Epithelial cell of proximal tubule (primary cell): ENCODE measurements around the gene WDFY2. TPM values are rescaled to one million over a fixed set of nuclear protein-coding genes. Genes with fewer than 3 reads are reported as not detected.
"Not testable (repeated sequence)": the region's sequence is repeated elsewhere in the genome, so short reads cannot be mapped to it uniquely, and the experiment has no call there.

Experiments
- DNase-seq: peaks from one replicate; pipeline ENCODE4 v3.0.0-alpha.2; 2011; ENCODE audit warnings: low read depth
- H3K4me3 ChIP-seq: 2 replicates; pipeline ENCODE4 v1.5.1; 2011; ENCODE audit warnings: low read depth, mild to moderate bottlenecking, low read length
- total RNA-seq: library from RNA; depleted of rRNA; stranded (reverse); fragments of >200 nt; gene quantifications from 2 replicates; pipeline ENCODE4 v1.2.3, GENCODE V29; 2015
- TF ChIP-seq, protein P1 (sequence below): conservative IDR thresholded peaks from 2 replicates; pipeline ENCODE4 v1.5.1; 2012; ENCODE audit warnings: low read depth, mild to moderate bottlenecking, low read length

WDFY2 gene
- total RNA-seq, 1 donor from 2014 or later, result 5.1 TPM

DNA sequence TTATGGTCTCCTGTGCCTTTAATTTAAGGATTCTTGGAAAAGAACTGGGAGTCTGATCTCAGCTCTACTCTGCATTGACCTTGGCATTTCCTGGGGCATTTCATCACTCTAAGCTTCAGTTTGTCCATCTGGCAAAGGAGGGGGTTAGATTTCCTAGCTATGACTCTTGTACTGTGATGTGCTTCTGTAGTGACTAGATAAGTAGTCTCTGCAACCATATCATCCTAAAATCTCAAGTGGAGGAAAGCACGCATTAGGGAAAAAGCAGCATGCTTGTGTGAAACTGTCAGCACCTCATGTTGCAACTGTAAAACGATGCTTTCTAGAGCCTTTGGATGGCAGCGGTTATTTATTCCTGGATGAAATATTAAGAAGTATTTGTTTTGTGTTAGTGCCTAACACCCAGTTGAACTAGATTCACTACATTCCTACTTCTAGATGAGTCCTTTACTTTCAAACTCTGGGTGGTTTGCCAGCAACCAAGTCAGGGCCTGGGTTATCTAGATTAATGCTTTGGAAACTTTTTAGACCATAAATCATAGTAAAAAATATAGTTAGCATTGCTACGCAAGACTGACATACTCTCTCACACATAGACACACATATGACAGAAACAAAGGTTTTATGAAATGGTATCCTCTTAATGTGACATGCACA is 6.8 kb downstream of the WDFY2 start:
- no peak for DNase-seq
- TF ChIP-seq, protein P1, sequence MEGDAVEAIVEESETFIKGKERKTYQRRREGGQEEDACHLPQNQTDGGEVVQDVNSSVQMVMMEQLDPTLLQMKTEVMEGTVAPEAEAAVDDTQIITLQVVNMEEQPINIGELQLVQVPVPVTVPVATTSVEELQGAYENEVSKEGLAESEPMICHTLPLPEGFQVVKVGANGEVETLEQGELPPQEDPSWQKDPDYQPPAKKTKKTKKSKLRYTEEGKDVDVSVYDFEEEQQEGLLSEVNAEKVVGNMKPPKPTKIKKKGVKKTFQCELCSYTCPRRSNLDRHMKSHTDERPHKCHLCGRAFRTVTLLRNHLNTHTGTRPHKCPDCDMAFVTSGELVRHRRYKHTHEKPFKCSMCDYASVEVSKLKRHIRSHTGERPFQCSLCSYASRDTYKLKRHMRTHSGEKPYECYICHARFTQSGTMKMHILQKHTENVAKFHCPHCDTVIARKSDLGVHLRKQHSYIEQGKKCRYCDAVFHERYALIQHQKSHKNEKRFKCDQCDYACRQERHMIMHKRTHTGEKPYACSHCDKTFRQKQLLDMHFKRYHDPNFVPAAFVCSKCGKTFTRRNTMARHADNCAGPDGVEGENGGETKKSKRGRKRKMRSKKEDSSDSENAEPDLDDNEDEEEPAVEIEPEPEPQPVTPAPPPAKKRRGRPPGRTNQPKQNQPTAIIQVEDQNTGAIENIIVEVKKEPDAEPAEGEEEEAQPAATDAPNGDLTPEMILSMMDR, result peak; percentile 16
- H3K4me3 ChIP-seq, result no peak overlapping the region

GRCh38 chr13:51591938-51592337 is 7.7 kb downstream of the WDFY2 start:
- not testable (repeated sequence) for H3K4me3 ChIP-seq, DNase-seq

DNA sequence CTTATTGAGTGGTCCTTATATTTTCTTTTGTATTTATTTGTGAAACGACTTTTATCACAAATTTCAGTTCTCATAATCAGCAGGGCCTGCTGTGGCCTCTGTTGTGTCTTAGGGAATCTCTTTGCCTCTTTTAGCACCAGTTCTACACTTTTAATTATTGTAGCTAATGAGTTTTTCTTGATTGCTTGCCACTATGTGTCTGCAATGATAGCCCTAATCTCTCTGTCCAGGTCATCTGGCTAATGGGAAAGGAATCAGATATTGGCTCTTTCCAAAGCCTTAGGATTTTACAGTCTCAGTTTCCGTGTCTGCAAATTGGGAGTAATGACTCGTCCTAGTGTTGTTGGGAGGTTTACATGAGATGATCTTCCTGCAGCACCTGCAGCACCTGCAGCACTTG is 10.2 kb downstream of the WDFY2 start:
- no peak overlapping the region for H3K4me3 ChIP-seq
- TF ChIP-seq, protein P1, result no peak
- no peak for DNase-seq

- TF ChIP-seq, protein P1, result no peak
These were observed 11.2 kb downstream of the WDFY2 start for GRCh38 chr13:51595416-51595815.

DNA sequence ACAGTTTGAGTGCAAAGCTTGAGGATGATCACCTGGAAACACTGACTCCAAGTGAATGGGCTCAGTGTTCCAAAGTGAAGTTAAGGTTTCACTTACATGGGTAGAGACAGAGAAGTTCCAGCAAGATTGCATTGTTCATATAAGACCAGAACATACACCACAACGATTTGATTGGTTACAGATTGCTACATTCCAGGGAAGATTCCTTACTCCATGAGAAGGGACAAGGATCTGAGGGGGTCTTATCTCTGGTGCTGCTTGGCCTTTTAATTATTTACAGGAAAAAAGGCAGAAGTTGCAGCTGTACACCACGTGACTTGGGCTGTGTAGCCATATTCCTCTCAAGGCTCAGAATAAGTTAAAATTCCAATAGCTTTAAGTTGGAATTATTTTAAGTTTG is 12.3 kb downstream of the WDFY2 start:
- no peak for DNase-seq
- H3K4me3 ChIP-seq, result no peak overlapping the region
- TF ChIP-seq, protein P1, result no peak

More at GRCh38 chr13:51595416-51595815, 11.2 kb downstream of the WDFY2 start:
- no peak overlapping the region for H3K4me3 ChIP-seq
- no peak for DNase-seq

DNA sequence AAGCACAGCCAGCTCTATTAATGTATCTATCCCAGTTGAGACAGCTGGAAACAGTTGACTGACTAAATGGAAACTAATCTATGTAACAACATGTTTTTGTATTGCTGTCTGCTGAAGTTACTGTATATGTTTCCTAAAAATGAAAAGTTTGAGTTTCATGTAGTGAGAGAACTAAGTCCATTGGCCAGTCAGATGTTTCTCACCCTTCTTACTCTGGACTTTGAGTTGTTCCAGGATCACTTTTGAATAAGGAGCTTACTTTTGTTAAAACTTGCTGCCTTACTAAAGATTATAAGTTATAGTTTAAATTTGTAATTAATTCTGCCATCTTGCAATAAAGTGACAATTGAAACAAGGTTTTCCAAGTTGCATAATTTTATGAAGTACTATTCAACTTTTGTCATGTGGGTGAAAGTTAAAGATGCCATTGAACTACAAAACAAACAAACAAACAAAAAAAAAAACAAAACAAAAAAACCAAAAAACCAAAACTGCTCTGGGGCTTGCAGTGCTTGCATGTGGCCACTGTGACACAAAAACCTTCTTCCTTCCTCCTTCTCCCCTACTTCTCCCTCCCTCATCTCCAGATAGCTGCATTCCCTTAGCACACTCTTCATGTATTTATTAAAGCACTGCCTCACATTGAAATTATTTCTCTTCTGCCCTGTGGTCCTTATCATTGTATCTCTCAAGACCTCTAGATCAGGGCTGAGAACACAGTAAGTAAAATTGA is 15.3 kb downstream of the WDFY2 start:
- no peak overlapping the region for H3K4me3 ChIP-seq
- TF ChIP-seq, protein P1, result no peak
- DNase-seq, result no peak

DNA sequence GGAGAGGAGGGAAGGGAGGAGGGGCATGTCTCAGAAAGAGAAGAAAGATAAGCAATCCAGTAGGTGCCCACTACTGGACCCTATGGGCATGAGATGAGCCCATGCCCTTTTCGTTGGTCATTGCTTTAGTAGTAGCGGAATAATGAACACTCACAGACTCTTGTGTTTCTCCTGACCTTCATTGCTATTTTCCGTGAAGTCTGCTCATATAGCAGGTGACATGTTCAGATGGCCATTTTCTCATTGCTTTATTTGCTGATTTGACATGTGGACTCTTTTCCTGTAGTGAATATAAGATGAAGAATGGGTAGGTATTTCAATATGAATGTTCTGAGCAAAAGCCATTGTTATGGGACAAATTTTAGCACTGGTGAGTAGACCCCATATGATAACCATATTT is 16.4 kb downstream of the WDFY2 start:
- no peak overlapping the region for H3K4me3 ChIP-seq
- TF ChIP-seq, protein P1, result no peak
- no peak for DNase-seq
